Measurements from ENCODE around the gene SARS1. TPM values are rescaled to one million over a fixed set of nuclear protein-coding genes. Genes with fewer than 3 reads are reported as not detected.

The SARS1 gene
- total and polyA plus RNA-seq, 2 of the 8 experiments (the other 6 are each of a cell fraction or from before 2014, with no cell fraction given), result 83.1 to 146 TPM

DNA sequence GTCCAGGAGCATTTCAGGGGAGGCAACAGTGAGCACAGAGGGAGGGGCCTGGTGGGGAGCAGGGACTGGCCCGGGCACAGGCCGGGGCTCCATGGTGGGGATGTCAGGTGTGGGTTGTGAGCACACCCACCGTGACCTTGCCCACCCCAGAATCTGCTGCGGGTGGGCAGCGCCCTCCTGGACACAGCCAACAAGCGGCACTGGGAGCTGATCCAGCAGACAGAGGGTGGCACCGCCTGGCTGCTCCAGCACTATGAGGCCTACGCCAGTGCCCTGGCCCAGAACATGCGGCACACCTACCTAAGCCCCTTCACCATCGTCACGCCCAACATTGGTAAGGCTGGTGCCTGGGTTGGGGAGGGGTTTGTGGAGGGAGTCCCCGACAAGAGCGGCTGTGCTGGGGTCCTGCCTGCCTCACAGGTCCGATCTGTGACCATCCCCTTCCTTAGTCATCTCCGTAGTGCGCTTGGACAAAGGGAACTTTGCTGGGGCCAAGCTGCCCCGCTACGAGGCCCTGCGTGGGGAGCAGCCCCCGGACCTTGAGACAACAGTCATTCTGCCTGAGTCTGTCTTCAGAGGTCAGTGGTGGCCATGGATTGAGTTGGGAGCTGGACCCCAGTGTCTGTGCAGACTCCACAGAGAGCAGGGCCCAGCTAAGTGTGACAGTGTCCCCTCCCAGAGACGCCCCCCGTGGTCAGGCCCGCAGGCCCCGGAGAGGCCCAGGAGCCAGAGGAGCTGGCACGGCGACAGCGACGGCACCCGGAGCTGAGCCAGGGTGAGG, 54.9 kb downstream of the SARS1 start:
- H3K4me1 ChIP-seq (replicated peaks in 1 of 4; ENCODE audit: control insufficient read depth in 3 of 4, insufficient read depth in 4 of 4, low read length in 3 of 4), result no peaks in the 10 kb centered on the region
- no peaks in the 10 kb centered on the region for H3K79me2 ChIP-seq (ENCODE audit: control insufficient read depth in 1 of 2, insufficient read depth in 2 of 2, low read length in 2 of 2)
- no peak overlapping the region for H3K14ac ChIP-seq (ENCODE audit: insufficient read length)
- H4K5ac ChIP-seq (ENCODE audit: insufficient read length, low read depth, low read length), result no peak overlapping the region
- no peak overlapping the region for H2AK5ac ChIP-seq (ENCODE audit: low read depth, low read length)
- no peak overlapping the region for H2AFZ ChIP-seq (ENCODE audit: low read length)
- no peak overlapping the region; the same call in 1 of the 2 replicates for H2BK5ac ChIP-seq (ENCODE audit: low read depth, low read length)
- DNase-seq (ENCODE audit: low read depth in 1 of 2, low spot score in 2 of 2), result no peak
- H3K56ac ChIP-seq (replicated peaks; ENCODE audit: insufficient read length, low read depth, low read length), result no peak overlapping the region
- H3K27ac ChIP-seq (ENCODE audit: low read depth, low read length), result no peak overlapping the region
- H3K23ac ChIP-seq (ENCODE audit: insufficient read length), result no peak overlapping the region
- CTCF ChIA-PET (ENCODE audit: partially characterized antibody), result interaction anchor here (0.6 to 2.4 kb wide), 20 partner anchors 8 to 264 kb away, joined by 3 to 11 read pairs (median 3); partner anchors contain the start of gene SORT1
- no peak overlapping the region for H3K4ac ChIP-seq (replicated peaks; ENCODE audit: insufficient read length, low read depth, low read length)
- H4K91ac ChIP-seq (replicated peaks; ENCODE audit: insufficient read length, low read length), result no peak overlapping the region
- no peaks in the 10 kb centered on the region for H3K79me1 ChIP-seq (ENCODE audit: low read depth, low read length)
- peaks cover 15 to 34% (median 23%) of the 10 kb centered on the region in 4 experiments; a peak in 6 of 8 replicates for H3K36me3 ChIP-seq (ENCODE audit: control insufficient read depth in 2 of 4, insufficient read depth in 4 of 4, low read length in 3 of 4)
- H4K20me1 ChIP-seq (replicated peaks in 1 of 2; ENCODE audit: control insufficient read depth in 1 of 2, insufficient read depth in 2 of 2, low read length in 2 of 2), result peaks cover 0 to 13% of the 10 kb centered on the region in 2 experiments
- no peak overlapping the region for H3K4me3 ChIP-seq (ENCODE audit: extremely low read depth in 1 of 4, insufficient read depth in 2 of 4, low read depth in 3 of 4, low read length in 4 of 4)
- WGBS, 2 experiments (ENCODE audit: extremely low coverage in 1 of 2, insufficient coverage in 1 of 2, insufficient read length in 1 of 2, insufficient replicate concordance in 2 of 2, low coverage in 1 of 2, low lambda C conversion rate in 2 of 2, missing lambda C conversion rate in 1 of 2), result 93% methylated on average over 29 of the region's 29 CpGs; no CpG with 5 or more reads in 1 of the 2 experiments
- no peak overlapping the region for H2BK15ac ChIP-seq (ENCODE audit: low read length)
- H4K8ac ChIP-seq (ENCODE audit: extremely low read depth, insufficient read depth, low read length), result no peak overlapping the region
- no peak overlapping the region for H3K4me2 ChIP-seq (ENCODE audit: insufficient read depth in 1 of 2, low read depth in 2 of 2, low read length in 2 of 2)
- H3K23me2 ChIP-seq (ENCODE audit: low read depth, low read length), result no peaks in the 10 kb centered on the region
- no peaks in the 10 kb centered on the region for H3K27me3 ChIP-seq (replicated peaks in 1 of 4; ENCODE audit: control insufficient read depth in 3 of 4, extremely low read depth in 1 of 4, insufficient read depth in 3 of 4, low read length in 3 of 4)
- H2BK12ac ChIP-seq (ENCODE audit: low read depth, low read length), result no peak overlapping the region
- no peak overlapping the region for H3K9ac ChIP-seq (replicated peaks in 1 of 4; ENCODE audit: extremely low read depth in 1 of 4, low read depth in 3 of 4, low read length in 3 of 4)
- no peak overlapping the region for H3K18ac ChIP-seq (ENCODE audit: extremely low read depth, low read length)
- POLR2A ChIA-PET (ENCODE audit: partially characterized antibody), result interaction anchor here (1.2 to 1.4 kb wide), 3 partner anchors 8 to 25 kb away, joined by 3 to 4 read pairs (median 3); no protein-coding TSS in a partner anchor
- no peak for FAIRE-seq
- no peaks in the 10 kb centered on the region for H3K9me3 ChIP-seq (ENCODE audit: insufficient read depth in 2 of 2, low read depth in 1 of 2, low read length in 1 of 2)
- no peak overlapping the region for H2BK20ac ChIP-seq (ENCODE audit: low read length)
- no peak overlapping the region for H2BK120ac ChIP-seq (replicated peaks; ENCODE audit: low read depth, low read length)
- TF ChIP-seq, protein P1, sequence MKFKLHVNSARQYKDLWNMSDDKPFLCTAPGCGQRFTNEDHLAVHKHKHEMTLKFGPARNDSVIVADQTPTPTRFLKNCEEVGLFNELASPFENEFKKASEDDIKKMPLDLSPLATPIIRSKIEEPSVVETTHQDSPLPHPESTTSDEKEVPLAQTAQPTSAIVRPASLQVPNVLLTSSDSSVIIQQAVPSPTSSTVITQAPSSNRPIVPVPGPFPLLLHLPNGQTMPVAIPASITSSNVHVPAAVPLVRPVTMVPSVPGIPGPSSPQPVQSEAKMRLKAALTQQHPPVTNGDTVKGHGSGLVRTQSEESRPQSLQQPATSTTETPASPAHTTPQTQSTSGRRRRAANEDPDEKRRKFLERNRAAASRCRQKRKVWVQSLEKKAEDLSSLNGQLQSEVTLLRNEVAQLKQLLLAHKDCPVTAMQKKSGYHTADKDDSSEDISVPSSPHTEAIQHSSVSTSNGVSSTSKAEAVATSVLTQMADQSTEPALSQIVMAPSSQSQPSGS (IDR thresholded peaks at IDR 0.05; ENCODE audit: low read length), result no peak
- TF ChIP-seq CHD1 (IDR thresholded peaks at IDR 0.05; ENCODE audit: low read depth, low read length), result no peak
- TF ChIP-seq PHF8 (conservative IDR thresholded peaks at IDR 0.05; ENCODE audit: low read depth, low read length), result no peak
- TF ChIP-seq CBX8 (IDR thresholded peaks at IDR 0.05; ENCODE audit: borderline replicate concordance, low read depth, low read length), result no peak
- no peak for TF ChIP-seq CEBPB (IDR thresholded peaks at IDR 0.05; ENCODE audit: low read depth, low read length)
- TF ChIP-seq NANOG (IDR thresholded peaks at IDR 0.05; ENCODE audit: insufficient read depth, low read depth, low read length, poor library complexity, severe bottlenecking), result no peak
- no peak for TF ChIP-seq CBX5 (IDR thresholded peaks at IDR 0.05; ENCODE audit: low read depth, low read length)
- no peak for TF ChIP-seq JUND (IDR thresholded peaks at IDR 0.05; ENCODE audit: low read length)
- TF ChIP-seq POLR2AphosphoS5 (IDR thresholded peaks at IDR 0.05; ENCODE audit: low read depth, low read length), result no peak
- TF ChIP-seq ZNF274 (IDR thresholded peaks at IDR 0.05; ENCODE audit: borderline replicate concordance, extremely low read depth, low read length), result no peak
- no peak for TF ChIP-seq RFX5 (IDR thresholded peaks at IDR 0.05; ENCODE audit: borderline replicate concordance, low read depth, low read length)
